ENCODE data around the gene SLC16A10.
A peak's percentile ranks its signal among the peaks of the same experiment; 100 is the strongest.
"Not testable (repeated sequence)": the region's sequence is repeated elsewhere in the genome, so short reads cannot be mapped to it uniquely, and the experiment has no call there.

Gene SLC16A10

DNA sequence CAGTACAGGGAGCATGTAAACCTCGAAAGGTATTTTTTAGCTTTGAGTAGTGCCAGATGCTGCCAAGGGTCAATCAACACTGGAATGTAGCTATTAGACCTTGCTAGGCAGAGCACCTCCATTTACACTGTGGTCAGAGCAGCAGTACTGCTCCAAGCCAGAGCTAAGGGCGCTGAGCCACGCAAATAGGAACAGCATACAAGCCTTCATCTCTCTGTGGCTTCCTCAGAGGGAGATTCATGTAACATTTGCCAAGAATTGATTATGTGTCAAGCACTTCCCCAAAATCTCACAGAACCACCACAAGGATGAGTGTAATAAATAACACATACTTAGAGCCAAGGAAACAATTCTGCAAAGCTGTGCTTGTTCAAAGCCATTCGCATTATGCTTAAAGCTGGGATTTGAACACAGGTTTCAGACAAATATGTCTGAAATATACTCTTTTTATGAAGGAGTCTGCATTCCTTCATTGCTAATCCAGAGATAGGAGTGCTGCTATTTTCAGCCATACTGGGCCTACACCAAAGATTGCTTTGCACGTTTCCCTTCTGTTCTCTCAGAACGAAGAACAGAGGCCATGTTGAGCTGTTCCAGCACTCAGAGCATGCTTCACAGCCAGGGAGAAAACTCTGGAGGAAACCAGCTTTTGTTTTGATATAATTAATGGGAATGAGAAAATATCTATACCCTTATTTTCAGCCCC, 97.7 kb downstream of the SLC16A10 start:
- no peak overlapping the region for H3K4me3 Mint-ChIP-seq
- peaks cover 18% of the 10 kb centered on the region for H3K36me3 Mint-ChIP-seq
- H3K27ac Mint-ChIP-seq, result no peak overlapping the region
- H3K9me3 Mint-ChIP-seq, result no peaks in the 10 kb centered on the region
- H3K4me1 Mint-ChIP-seq, result no peaks in the 10 kb centered on the region
- H3K27me3 Mint-ChIP-seq, result no peaks in the 10 kb centered on the region

DNA sequence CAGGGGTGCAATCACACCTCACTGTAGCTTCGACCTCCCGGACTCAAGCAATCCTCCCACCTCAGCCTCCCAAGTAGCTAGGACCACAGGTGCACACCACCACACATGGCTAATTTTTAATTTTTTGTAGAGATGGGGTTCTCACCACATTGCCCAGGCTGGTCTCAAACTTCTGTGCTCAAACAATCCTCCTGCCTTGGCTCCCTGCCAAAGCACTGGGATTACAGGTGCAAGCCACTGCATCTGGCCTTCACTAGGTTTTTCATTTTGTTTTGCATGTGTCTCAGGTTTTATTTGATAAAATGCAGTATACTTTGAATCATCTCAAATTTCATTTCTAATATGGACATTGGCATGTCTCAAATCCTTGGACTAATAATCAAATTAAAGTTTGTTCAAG, 98.7 kb downstream of the SLC16A10 start:
- Mint-ChIP-seq H3K4me1 (no peaks in the 10 kb centered on the region), H3K36me3 (peaks cover 18% of the 10 kb centered on the region), H3K4me3 (no peak overlapping the region), H3K27ac (no peak overlapping the region), H3K9me3 (no peaks in the 10 kb centered on the region), H3K27me3 (no peaks in the 10 kb centered on the region)

DNA sequence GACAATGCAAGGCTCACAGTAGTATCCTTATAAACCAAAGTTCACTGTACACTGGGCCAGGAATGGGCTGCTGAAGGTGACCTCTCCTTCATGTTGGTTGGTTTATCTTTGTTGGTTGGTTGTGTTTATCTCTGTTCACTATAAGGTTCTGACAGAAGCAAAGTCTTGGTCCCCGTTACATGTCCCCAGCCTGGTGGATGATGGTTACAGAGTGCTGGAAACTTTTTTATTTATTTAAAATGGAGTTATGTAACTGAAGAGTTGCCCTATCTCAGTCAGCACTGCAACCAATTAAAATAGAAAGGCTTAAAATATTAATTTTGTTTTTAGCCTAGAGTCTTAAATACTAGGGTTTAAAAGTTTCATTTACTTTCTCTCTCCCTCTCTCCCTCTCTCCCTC, 100.6 kb downstream of the SLC16A10 start:
- Mint-ChIP-seq H3K4me1 (no peaks in the 10 kb centered on the region), H3K36me3 (peaks cover 22% of the 10 kb centered on the region), H3K9me3 (no peaks in the 10 kb centered on the region), H3K27ac (no peak overlapping the region), H3K4me3 (no peak overlapping the region), H3K27me3 (no peaks in the 10 kb centered on the region)

DNA sequence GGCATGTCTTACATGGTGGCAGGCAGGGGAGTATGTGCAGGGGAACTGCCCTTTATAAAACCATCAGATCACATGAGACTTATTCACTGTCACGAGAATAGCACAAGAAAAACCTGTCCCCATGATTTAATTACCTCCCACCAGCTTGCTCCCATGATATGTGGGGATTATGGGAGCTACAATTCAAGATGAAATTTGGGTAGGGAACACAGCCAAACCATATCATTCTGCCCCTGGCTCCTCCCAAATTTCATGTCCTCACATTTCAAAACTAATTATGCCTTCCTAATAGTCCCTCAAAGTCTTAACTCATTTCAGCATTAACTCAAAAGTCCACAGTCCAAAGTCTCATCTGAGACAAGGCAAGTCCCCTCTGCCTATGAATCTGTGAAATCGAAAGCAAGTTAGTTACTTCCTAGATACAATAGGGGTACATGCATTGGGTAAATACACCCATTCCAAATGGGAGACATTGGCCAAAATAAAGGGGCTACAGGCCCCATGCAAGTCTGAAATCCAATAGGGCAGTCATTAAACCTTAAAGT, 102.4 kb downstream of the SLC16A10 start:
- not testable (repeated sequence) for H3K27me3 Mint-ChIP-seq, H3K9me3 Mint-ChIP-seq, H3K4me3 Mint-ChIP-seq, H3K4me1 Mint-ChIP-seq, H3K27ac Mint-ChIP-seq
- H3K36me3 Mint-ChIP-seq, result peaks cover 17% of the 10 kb centered on the region

DNA sequence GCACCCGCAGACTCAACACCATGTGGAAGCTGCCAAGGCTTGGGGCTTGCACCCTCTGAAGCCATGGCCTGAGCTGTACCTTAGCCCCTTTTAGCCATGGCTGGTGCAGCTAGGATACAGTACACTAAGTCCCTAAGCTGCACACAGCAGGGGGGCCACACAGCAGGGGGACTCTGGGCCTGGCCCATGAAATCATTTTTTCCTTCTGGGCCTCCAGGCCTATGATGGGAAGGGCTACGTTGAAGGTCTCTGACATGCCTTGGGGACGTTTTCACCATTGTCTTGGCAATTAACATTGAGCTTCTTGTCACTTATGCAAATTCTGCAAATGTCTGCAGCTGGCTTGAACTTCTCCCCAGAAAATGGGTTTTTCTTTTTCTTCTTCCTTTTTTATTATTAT, 103.3 kb downstream of the SLC16A10 start:
- no peaks in the 10 kb centered on the region for H3K27me3 Mint-ChIP-seq
- peaks cover 15% of the 10 kb centered on the region for H3K36me3 Mint-ChIP-seq
- no peak overlapping the region for H3K4me3 Mint-ChIP-seq
- H3K27ac Mint-ChIP-seq, result no peak overlapping the region
- H3K9me3 Mint-ChIP-seq, result no peaks in the 10 kb centered on the region
- no peaks in the 10 kb centered on the region for H3K4me1 Mint-ChIP-seq

DNA sequence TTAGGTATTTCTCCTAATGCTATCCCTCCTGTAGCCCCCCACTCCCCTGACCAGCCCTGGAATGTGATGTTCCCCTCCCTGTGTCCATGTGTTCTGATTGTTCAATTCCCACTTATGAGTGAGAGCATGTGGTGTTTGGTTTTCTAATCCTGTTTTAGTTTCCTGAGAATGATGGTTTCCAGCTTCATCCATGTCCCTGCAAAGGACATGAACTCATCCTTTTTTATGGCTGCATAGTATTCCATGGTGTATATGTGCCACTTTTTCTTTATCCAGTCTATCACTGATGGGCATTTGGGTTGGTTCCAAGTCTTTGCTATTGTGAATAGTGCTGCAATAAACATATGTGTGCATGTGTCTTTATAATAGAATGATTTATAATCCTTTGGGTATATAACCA, 103.8 kb downstream of the SLC16A10 start:
- not testable (repeated sequence) for H3K27me3 Mint-ChIP-seq, H3K27ac Mint-ChIP-seq, H3K4me3 Mint-ChIP-seq, H3K4me1 Mint-ChIP-seq, H3K9me3 Mint-ChIP-seq
- H3K36me3 Mint-ChIP-seq, result peaks cover 15% of the 10 kb centered on the region

DNA sequence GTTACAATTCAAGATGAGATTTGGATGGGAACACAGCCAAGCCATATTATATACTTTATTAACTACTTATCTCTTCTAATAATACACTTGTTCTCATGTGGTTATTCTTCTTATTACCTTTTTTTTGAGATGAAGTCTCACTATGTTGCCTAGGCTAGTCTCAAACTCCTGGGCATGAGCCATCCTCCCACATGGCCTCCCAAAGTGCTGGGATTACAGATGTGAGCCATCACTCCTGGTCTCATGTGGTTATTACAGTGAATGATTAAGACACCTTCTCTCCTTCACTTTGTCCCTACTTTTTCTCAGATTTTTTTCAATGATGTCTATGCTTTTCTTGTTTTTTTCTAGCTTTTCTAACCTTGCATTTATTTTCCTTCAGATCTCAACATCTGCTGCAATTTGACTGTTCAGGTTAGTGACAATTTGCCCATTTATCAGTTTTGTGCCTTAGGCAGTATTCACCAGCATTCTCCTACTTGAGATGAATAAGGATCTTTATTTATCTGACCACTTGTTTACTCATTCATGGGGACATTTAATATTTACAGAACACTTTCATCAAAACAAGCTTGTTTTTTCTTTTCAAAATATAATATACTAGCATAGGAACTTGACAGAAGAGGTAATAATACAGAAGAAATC, 105.7 kb downstream of the SLC16A10 start:
- Mint-ChIP-seq H3K27ac (no peak overlapping the region), H3K4me1 (no peaks in the 10 kb centered on the region), H3K36me3 (peaks cover 15% of the 10 kb centered on the region), H3K27me3 (no peaks in the 10 kb centered on the region), H3K4me3 (no peak overlapping the region), H3K9me3 (no peaks in the 10 kb centered on the region)

DNA sequence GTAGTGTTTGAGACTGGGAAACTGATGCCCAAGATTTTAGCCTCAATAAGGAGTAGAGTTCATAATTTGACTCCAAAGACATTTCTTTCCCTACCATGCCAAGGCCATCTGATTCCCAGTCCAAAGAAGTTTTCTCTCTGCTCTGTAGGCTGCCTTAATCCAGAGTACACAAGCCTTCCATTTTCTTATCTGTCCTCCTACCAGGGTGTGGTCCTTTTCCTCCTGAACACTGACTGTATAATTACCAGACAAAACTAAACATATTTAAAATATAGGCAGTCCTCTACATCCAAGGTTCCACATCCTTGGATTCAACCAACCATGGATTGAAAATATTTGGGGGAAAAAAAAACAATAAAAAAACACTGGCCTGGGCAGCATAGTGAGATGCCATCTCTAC, 108.4 kb downstream of the SLC16A10 start:
- peaks cover 10% of the 10 kb centered on the region for H3K36me3 Mint-ChIP-seq
- no peaks in the 10 kb centered on the region for H3K9me3 Mint-ChIP-seq
- no peak overlapping the region for H3K27ac Mint-ChIP-seq
- H3K4me3 Mint-ChIP-seq, result no peak overlapping the region
- peaks cover 13% of the 10 kb centered on the region for H3K4me1 Mint-ChIP-seq
- no peaks in the 10 kb centered on the region for H3K27me3 Mint-ChIP-seq

DNA sequence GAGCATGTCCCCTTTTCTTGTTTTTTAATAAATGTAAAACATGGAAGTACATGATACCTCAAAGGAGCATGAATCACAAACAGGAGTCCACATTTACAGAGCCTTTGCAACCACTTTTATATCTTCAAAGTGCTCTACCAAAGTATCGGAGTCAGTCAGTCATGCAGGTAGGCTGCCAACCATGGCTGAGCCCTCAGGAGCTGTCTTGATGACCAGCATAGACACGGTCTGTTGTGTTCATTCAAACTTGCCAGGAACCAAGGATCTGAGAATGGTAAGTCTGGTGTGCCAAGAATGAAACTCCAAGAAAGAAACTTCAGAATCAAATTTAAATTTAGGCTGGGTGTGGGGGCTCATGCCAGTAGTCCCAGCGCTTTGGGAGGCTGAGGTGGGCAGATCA, 111.5 kb downstream of the SLC16A10 start:
- Mint-ChIP-seq H3K4me1 (peaks cover 26% of the 10 kb centered on the region), H3K36me3 (no peaks in the 10 kb centered on the region), H3K4me3 (no peak overlapping the region), H3K27ac (no peak overlapping the region), H3K27me3 (no peaks in the 10 kb centered on the region), H3K9me3 (no peaks in the 10 kb centered on the region)

DNA sequence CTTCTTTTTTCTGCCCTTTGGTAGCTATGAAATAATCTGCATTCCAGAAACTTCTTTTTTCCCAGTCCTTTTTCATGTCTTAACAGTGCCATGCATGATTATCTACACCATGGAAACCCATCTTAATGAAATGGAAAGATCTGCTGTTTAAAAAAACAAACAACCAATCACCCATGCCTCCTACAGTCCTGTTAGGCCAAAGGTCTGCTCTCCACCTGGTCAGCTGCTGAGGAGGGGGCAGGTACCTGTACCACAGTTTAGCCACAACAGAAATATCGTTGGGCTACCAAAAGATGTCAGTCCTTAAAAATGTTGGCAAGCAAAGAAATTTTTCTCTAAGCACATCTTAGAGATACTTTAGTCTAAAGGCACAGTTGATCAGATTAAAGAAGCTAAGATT, 112.6 kb downstream of the SLC16A10 start:
- Mint-ChIP-seq H3K36me3 (no peaks in the 10 kb centered on the region), H3K27me3 (no peaks in the 10 kb centered on the region), H3K4me1 (peaks cover 26% of the 10 kb centered on the region), H3K27ac (no peak overlapping the region), H3K4me3 (no peak overlapping the region), H3K9me3 (no peaks in the 10 kb centered on the region)

DNA sequence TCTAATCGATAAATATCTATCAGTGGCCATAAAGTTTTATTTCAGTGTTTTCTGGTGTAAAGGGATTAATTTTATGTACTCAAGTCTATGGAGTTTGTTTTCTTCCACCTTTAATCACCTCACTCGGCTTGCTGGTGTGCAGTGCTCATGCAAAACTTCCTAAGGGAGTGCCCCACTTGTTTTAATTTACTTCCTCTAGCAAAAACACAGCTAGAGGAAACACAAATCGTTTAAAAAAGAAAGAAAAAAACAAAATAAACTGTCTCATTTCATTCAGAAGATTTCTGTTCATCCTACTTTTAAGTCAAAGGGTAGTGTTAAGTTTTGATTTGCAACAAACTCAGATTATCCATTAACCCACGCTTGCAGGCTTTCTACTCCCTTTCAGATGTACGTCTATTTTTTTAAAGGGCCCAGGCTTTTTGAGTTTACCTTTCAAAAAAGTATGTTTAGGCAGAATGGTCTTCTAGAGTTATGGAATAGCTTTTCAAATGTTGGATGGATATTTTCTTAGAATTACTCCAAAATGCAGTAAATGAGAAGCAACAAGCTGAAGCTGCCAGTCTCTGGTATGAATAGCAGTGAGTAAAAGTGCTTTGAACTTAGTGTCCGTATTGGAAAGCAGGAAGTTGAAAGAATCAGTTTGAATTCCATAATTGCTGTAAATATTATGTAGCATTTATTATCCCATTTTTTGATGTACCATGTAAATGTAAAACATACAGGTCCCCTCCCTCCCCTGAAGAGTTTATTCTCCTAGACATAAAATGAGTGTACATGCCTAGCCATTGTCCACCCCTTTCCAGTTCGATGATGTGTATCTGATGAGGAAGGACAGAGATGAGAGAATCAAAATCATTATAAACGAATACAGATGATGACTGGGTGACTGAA, 113.3 kb downstream of the SLC16A10 start:
- Mint-ChIP-seq H3K36me3 (no peaks in the 10 kb centered on the region), H3K27me3 (no peaks in the 10 kb centered on the region), H3K9me3 (no peaks in the 10 kb centered on the region), H3K4me1 (peaks cover 26% of the 10 kb centered on the region), H3K27ac (peak overlapping the region; percentile 8), H3K4me3 (no peak overlapping the region)

DNA sequence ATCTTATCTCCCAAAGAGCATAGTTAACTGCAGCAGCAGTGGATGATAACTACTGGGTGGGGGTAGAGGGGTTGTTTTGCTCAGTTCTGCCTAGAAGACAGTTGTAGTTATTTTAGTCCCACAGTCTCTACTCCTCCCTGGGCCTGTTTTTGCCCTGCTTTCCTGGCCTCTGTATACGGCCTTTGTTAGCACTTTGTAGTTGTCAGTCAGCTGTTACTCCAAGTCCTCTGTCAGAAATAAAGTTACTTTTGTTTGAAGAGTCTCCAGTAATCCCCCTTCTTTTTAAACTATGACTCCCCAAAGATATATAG, 113.9 kb downstream of the SLC16A10 start:
- Mint-ChIP-seq H3K9me3 (no peaks in the 10 kb centered on the region), H3K4me3 (no peak overlapping the region), H3K27ac (no peak overlapping the region), H3K4me1 (peaks cover 26% of the 10 kb centered on the region), H3K36me3 (no peaks in the 10 kb centered on the region), H3K27me3 (no peaks in the 10 kb centered on the region)

DNA sequence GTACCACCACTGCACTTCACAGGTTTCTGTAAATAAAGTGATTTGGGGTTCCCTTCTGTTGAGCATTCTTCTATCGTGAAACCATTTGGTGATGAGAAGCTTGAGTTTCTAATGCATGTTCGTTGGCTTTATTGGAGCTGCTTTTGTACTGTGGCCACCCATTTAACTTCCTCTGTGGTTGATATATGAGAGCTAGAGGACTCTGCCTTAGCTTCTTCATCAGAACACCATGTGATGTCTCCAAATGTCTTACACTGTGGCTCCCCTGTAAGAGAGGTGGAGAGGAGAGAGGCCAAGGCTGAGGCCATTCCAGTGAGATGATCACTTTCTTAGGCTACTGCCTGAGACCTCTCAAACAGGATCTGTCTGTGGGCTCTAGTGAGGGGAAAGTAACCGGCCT, 114.5 kb downstream of the SLC16A10 start:
- H3K4me3 Mint-ChIP-seq, result no peak overlapping the region
- H3K36me3 Mint-ChIP-seq, result no peaks in the 10 kb centered on the region
- H3K9me3 Mint-ChIP-seq, result no peaks in the 10 kb centered on the region

DNA sequence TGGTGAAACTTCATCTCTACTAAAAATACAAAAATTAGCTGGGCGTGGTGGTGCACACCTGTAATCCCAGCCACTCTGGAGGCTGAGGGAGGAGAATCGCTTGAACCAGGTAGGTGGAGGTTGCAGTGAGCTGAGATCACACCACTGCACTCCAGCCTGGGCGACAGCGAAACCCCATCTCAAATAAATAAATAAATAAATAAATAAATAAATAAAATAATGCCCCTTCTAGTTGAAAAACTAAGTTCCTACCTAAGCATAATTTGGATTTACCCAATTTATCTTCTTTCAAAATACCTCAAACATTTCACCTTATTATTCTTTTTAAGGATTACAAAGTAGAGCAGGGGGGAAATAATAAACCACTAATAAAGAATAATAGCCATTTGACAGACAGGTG, 116.2 kb downstream of the SLC16A10 start:
- H3K4me3 Mint-ChIP-seq, H3K9me3 Mint-ChIP-seq, H3K27ac Mint-ChIP-seq, H3K36me3 Mint-ChIP-seq, H3K27me3 Mint-ChIP-seq: not testable (repeated sequence)
- peaks cover 26% of the 10 kb centered on the region for H3K4me1 Mint-ChIP-seq

More for the DNA sequence above, 114.5 kb downstream of the SLC16A10 start:
- Mint-ChIP-seq H3K27me3 (no peaks in the 10 kb centered on the region), H3K4me1 (peaks cover 26% of the 10 kb centered on the region), H3K27ac (no peak overlapping the region)

DNA sequence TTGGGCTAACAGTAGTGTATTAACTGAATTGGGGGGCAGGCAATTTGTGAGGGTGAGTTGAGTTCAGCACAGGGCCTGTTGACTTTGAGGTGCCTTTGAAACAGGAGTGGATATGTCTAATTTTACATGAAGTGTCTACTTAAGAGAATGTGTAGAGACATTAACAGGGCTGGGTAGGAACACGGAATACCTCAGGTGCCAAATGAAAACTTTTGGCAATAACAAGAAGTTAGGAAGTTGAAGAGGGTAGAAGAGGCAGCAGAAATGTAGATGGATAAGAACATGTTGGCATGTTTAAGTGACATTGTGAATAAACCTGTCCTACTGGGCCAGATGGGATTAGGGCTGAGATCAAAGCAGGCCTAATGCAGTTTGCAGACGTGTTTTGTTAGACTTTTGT, 117.0 kb downstream of the SLC16A10 start:
- Mint-ChIP-seq H3K27ac (no peak overlapping the region), H3K4me1 (peaks cover 26% of the 10 kb centered on the region), H3K27me3 (no peaks in the 10 kb centered on the region), H3K4me3 (no peak overlapping the region), H3K9me3 (no peaks in the 10 kb centered on the region), H3K36me3 (no peaks in the 10 kb centered on the region)

DNA sequence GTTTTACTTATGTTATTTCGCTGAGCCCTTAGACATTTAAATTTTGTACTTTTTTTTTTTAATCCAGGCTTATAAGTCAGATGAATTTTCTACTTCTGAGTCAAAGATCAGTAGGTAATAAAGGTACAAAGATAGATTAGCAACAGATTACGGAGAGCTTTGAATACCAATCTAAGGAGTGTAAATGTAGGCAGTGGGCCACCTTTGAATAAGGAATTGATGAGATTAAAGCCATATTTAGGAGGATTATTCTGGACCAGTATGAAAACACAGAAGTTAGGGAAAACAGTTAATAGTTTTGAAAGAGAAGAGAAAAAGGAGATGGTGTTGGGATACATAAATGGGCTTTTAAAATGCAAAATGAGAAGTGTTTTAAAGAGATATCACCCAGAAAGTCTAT, 117.6 kb downstream of the SLC16A10 start:
- no peaks in the 10 kb centered on the region for H3K9me3 Mint-ChIP-seq
- peaks cover 21% of the 10 kb centered on the region for H3K4me1 Mint-ChIP-seq
- H3K4me3 Mint-ChIP-seq, result no peak overlapping the region
- no peaks in the 10 kb centered on the region for H3K27me3 Mint-ChIP-seq
- H3K27ac Mint-ChIP-seq, result no peak overlapping the region
- H3K36me3 Mint-ChIP-seq, result no peaks in the 10 kb centered on the region
